HG02623 (cell line): ENCODE data around the gene WDR48.

Experiments used
- ATAC-seq: cut with Tn5 transposase; IDR thresholded peaks from one replicate; pipeline ENCODE4 v1.9.1; 2021; ENCODE audit warnings: moderate library complexity; ENCODE audit not compliant: unreplicated experiment

WDR48 gene

GRCh38 chr3:39137991-39138803 lies 86.4 kb downstream of the WDR48 start:
- ATAC-seq: no peak

DNA sequence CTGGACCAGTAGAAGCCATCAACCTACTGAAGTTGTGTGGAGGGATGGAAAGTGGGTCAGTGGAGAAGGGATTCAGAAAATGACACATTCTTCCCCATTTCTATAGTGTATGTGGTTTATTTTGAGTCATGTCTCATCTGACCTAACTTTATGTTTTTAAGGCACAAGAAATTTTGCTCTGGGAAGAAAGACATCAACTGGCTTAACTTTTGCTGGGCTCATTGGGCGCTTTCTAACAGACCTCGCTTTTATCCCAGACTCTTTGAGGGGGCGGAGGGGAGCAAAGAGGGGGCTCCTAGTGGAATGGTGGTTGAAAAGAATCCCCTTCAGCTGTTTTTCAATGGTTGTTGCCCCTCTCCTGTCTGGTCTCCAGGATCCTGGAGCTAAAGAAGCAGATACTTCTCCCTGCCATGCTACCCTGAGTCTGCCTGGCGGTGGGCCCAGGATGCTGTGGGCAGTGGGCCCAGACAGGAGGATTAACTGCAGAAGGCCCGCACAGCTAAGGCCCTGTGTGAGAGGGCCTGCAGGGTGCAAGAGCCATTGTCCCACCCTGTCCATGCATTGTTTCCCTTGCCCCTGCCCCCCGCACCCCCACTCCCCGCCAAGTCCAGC lies 87.1 kb downstream of the WDR48 start:
- ATAC-seq: no peak

- no peak for ATAC-seq
Measured at GRCh38 chr3:39139442-39139841, 87.6 kb downstream of the WDR48 start.

DNA sequence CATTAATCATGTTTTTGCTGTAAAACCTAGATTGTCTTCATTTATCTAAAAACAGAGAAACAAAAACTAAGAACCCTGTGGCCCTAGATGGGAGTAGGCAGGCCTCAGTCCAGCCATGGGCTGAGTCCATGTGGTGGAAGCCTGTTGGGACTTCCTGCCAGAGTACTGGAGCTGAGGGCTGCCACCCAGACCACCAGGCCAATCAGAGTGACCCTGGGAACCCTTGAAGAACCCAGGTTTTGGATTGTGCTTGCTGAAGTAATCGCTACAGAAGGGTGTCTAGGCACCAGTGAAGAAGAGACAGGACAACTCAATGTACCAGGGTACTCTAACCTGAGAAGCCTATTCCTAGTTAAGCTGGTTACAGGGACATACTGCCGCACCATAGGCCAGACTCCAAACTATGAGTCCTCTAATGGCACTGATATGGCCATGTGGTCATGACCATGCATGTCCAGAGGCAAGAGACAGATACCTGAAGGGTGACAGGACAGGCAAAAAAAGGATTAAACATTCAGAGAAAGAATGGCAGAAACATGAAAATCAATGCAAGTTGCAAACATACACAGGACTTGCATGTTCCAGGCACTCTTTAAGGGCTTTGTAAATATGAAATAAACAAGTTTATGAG lies 88.6 kb downstream of the WDR48 start:
- ATAC-seq: no peak

- no peak for ATAC-seq
Measured at GRCh38 chr3:39141171-39141995, 89.6 kb downstream of the WDR48 start.

DNA sequence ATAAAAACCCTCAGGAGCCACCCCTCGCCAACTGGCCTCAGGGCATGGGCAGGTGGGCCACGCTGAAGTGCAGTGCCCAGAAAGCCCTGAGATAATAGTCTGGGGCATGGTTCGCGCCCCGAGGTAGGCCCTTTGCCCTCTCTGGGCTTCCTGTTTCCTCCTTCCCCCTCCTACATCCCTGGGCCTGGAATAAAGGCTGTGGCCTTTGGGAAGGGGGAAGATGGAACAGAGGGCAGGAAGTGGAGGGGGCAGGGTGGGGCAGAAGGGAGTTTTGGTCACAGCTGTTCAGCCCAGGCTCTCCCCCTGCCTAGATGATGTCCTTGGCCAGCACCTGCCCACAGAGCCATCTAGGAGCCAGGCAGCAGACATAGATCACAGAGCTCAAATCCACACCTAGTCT lies 90.3 kb downstream of the WDR48 start:
- ATAC-seq: no peak

DNA sequence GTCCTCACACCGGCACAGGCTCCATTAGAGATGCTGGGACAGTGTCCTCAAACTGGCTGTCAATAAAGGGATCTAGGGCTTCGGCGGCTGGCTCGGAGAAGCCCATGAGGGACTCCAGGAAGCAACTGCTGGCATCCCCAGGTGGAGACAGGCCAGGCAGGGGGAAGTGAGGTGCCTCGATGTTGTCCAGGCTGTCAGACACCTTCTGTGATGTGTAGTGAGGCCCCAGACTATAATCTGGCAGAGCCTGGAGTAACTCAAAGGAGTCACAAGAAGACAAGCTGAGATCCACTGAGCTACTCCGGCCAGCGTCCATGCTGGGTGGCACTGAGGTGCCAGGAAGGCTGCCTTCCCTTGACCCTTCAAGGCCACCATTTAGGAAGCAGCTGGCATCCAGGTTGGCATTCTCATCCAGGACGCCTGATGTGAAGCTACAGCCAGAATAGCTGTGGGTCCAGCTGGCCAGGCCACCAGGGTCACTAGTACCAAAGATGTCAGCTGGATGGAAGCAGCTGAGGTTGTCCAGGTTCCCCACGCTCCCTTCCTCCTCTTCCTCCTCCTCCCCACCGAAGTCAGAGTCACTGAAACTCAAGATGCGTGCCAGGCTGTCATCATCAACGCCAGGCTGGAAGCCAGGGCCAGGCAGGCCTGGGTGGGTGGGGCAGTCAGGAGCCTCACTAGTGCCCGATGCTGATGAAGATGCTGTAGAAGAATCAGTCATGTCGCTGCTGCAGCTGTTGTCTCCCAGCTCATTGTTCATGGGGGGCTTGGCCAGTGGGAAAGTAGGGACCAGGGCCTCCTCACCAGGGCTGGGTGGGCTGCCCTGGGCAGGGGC lies 91.5 kb downstream of the WDR48 start:
- ATAC-seq: no peak

DNA sequence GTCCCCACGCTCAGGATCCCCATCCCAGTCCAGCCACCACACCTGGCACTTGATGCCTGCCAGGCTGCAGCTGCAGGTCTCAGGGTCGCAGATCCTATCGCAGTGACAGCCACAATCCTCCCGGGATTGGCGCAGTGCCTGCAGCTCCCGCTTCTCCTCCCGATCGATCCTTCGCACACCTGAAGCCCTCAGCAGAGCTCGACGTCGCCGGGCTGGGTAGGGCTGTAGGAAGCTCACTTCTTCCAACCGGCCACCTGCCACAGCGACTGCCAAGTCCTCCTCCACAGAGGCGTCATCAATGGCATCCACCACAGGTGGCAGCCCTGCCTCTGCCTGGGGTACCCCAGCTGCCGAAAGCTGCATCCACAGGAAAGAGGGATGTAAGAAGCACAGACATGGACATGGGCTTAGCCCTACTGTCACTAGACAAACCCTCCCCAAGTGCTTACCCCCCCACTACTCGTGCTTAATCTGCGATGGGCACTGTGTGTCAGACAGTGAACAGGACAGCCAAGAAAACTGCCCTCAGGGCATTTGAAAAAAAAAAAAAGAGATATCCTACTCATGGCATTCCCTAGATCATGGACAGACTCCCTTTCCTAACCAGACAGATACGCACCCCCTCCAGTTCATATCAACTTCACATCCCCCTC lies 92.4 kb downstream of the WDR48 start:
- ATAC-seq: no peak

DNA sequence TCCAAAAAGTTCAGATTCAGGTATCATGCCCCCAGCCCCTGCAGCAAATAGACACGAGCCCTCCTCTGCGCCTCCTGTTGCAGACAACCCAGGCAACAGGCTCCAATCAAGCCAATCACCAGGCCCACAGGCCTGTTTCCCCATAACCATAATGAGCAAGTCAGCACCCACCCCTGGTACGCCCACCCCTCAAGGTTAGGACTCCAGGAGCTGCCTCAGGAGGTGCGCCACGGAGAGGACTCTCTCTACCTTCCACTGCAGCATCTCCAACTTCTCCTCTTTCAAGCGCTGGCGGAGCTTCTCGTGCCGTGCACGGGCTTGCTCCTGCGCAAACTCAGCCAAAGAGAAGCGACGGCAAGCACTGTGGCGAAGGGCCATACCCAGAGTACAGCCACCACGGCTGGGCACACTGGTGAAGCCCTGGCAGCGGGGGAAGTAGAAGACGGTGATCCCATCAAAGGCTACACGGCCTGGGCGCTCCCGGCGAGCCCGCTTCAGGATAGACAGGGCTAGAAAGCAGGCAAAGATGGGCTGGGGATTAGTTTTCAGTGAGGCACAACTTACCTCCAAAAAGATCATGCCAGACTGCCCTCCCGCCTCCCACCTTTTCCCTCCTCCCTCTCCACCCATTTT lies 93.0 kb downstream of the WDR48 start:
- ATAC-seq: no peak

DNA sequence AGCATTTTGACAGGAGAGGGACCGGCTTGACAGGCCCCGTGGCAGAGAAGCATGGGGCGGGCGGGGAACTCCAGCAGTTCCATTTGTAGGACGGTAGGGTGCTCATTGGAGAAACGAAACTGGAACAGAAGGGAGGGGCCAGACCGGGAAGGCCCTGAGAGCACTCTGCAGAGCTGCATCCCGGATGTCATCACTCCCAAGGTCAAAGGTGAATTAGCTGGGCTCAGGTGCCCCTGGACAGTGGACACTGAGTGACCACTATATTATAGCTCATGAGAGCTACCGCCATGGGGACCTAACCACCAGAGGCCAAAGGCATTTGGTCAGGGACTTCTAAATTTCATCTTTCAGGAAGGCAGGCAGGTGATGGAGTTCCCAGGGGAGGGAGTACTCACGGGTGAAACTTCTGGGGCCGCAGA lies 94.3 kb downstream of the WDR48 start:
- ATAC-seq: no peak
